ENCODE measurements around the gene KRT32. TPM values are rescaled to one million over a fixed set of nuclear protein-coding genes. Genes with fewer than 3 reads are reported as not detected.

KRT32 gene
- total RNA-seq, 1 donor from 2014 or later, result 0.17 TPM

GRCh38 chr17:41421617-41422016 lies 45.6 kb downstream of the KRT32 start:
- H3K4me3 Mint-ChIP-seq, result no peak overlapping the region
- DNase-seq (ENCODE audit: extremely low spot score, unreplicated experiment), result no peak
- H3K27ac Mint-ChIP-seq, result peak overlapping the region; percentile 46
- no peaks in the 10 kb centered on the region for H3K27me3 Mint-ChIP-seq
- TF ChIP-seq CTCF (conservative IDR thresholded peaks at IDR 0.05), result no peak
- peaks cover 5% of the 10 kb centered on the region for H3K36me3 Mint-ChIP-seq
- no peaks in the 10 kb centered on the region for H3K9me3 Mint-ChIP-seq
- H3K4me1 Mint-ChIP-seq (ENCODE audit: unreplicated experiment), result peaks cover 16% of the 10 kb centered on the region

GRCh38 chr17:41421116-41421515 lies 46.1 kb downstream of the KRT32 start:
- peak overlapping the region; percentile 46 for H3K27ac Mint-ChIP-seq

GRCh38 chr17:41420134-41420533 lies 47.1 kb downstream of the KRT32 start:
- TF ChIP-seq CTCF (conservative IDR thresholded peaks at IDR 0.05), result no peak
- no peak for DNase-seq (ENCODE audit: extremely low spot score, unreplicated experiment)
- Mint-ChIP-seq H3K4me3 (no peak overlapping the region), H3K4me1 (ENCODE audit: unreplicated experiment) (peaks cover 28% of the 10 kb centered on the region), H3K36me3 (peaks cover 5% of the 10 kb centered on the region), H3K27ac (no peak overlapping the region), H3K9me3 (no peaks in the 10 kb centered on the region), H3K27me3 (no peaks in the 10 kb centered on the region)

More at GRCh38 chr17:41421116-41421515, 46.1 kb downstream of the KRT32 start:
- peaks cover 21% of the 10 kb centered on the region for H3K4me1 Mint-ChIP-seq (ENCODE audit: unreplicated experiment)
- DNase-seq (ENCODE audit: extremely low spot score, unreplicated experiment), result no peak
- H3K4me3 Mint-ChIP-seq, result no peak overlapping the region
- H3K27me3 Mint-ChIP-seq, result no peaks in the 10 kb centered on the region
- peaks cover 5% of the 10 kb centered on the region for H3K36me3 Mint-ChIP-seq
- H3K9me3 Mint-ChIP-seq, result no peaks in the 10 kb centered on the region
- no peak for TF ChIP-seq CTCF (conservative IDR thresholded peaks at IDR 0.05)

GRCh38 chr17:41419716-41420115 lies 47.5 kb downstream of the KRT32 start:
- peaks cover 28% of the 10 kb centered on the region for H3K4me1 Mint-ChIP-seq (ENCODE audit: unreplicated experiment)
- H3K27ac Mint-ChIP-seq, result no peak overlapping the region
- TF ChIP-seq CTCF (conservative IDR thresholded peaks at IDR 0.05), result no peak
- peaks cover 5% of the 10 kb centered on the region for H3K36me3 Mint-ChIP-seq
- H3K9me3 Mint-ChIP-seq, result no peaks in the 10 kb centered on the region
- no peak for DNase-seq (ENCODE audit: extremely low spot score, unreplicated experiment)
- no peak overlapping the region for H3K4me3 Mint-ChIP-seq
- no peaks in the 10 kb centered on the region for H3K27me3 Mint-ChIP-seq

- no peak for DNase-seq (ENCODE audit: extremely low spot score, unreplicated experiment)
- peaks cover 1% of the 10 kb centered on the region for H3K36me3 Mint-ChIP-seq
- H3K27ac Mint-ChIP-seq, result peak overlapping the region; percentile 89
- peak overlapping the region; percentile 46 for H3K4me3 Mint-ChIP-seq
- H3K4me1 Mint-ChIP-seq (ENCODE audit: unreplicated experiment), result peaks cover 29% of the 10 kb centered on the region
- TF ChIP-seq CTCF (conservative IDR thresholded peaks at IDR 0.05), result no peak
- no peaks in the 10 kb centered on the region for H3K27me3 Mint-ChIP-seq
- no peaks in the 10 kb centered on the region for H3K9me3 Mint-ChIP-seq
Measured at GRCh38 chr17:41418116-41418860, 48.9 kb downstream of the KRT32 start.

Measured in type B pancreatic cell (in vitro differentiated cells).